ENCODE results near the gene EXD2.
"Not testable (repeated sequence)": the region's sequence is repeated elsewhere in the genome, so short reads cannot be mapped to it uniquely, and the experiment has no call there.

EXD2 gene

GRCh38 chr14:69191340-69192111 is at the start of gene EXD2:
EXD2 (plus strand) TSS chr14:69191498; CDS start chr14:69209471, 17,973 bp downstream.
- peak; percentile 81 for DNase-seq (ENCODE audit: low read depth)

- no peak for DNase-seq (ENCODE audit: low read depth)
These were observed 49.7 kb upstream of the EXD2 start for GRCh38 chr14:69141550-69141949.

- DNase-seq (ENCODE audit: low read depth): no peak
These were observed 49.2 kb upstream of the EXD2 start for GRCh38 chr14:69142101-69142500.

DNA sequence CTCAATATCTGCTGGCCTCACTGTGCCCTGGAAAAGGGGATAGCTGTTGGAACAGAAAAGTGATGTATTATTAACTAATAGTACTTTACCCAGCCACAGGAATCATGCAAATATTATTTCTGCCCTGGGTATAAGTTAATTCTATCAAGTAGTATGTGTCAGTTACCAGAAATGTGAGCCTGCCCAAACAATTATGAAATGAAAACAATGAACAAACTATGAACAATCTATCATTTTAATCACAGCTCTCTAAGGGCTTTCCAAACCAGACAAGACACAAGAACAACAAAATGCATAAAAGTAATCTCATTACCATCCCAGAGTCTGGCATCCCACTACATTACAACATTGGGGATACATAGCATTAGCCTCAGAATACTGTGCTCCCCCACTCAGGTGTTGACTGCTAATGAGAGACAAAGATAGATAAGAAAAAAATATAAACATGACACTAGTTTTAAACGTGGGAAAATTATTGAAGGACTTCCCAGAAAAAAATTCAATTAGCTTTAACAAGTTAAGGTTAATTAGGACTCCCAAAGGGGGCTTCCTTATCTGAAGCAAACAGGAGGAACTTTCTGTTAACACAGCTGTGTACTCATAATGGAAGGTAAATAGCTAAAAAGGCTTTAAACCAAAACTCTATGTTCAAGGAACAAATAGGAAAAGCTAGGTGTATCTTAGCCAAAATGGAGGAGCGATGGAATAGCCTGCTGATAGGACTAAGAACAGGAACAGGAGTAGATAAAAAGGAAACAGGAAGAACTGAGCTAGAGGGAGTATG is 41.6 kb upstream of the EXD2 start:
- DNase-seq (ENCODE audit: low read depth): peak; percentile 61

- peak; percentile 60 for DNase-seq (ENCODE audit: low read depth)
These were observed 39.7 kb upstream of the EXD2 start for GRCh38 chr14:69151458-69152180.

- DNase-seq (ENCODE audit: low read depth): peak; percentile 42
These were observed 39.0 kb upstream of the EXD2 start for GRCh38 chr14:69152181-69152901.

- no peak for DNase-seq (ENCODE audit: low read depth)
These were observed 38.5 kb upstream of the EXD2 start, which contains the start of gene DCAF5 for GRCh38 chr14:69152902-69153151. DCAF5 (minus strand) TSS chr14:69153119; CDS start chr14:69152978, 141 bp downstream.

DNA sequence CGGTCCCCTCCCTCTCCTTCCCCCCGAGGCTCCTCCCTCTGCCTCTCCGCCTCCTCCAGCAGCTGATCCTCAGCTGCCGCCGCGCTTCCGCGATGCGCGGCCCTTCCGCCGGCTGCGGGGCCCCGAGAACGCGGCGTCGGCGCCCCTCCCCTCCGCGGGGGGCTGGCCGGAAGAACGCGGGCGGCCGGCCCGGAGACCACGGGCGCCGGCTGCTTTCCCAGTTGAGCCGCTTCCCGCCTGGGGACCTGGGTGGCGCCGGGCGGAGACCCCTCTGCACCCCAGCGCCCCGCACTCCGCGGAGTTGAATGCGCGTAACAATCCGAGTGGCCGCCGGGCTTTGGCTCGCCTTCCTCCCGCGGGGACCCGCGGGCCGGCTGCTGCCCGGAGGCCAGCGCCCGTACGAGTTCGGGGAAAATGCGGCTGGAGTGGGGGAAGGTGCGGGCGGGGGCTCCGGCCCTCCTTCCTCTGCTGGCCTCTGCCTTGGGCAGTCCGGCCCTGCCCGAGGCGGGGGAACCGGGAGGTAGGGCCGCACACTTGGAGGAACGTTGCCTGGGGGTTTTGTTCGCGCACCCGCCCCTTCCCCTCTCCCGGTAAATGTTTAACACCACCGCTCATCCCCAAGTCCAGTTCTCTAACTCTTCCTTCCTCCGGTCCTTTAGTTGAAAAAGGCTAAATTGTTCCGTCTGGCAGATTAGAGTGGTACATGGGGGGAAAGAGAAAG is 38.0 kb upstream of the EXD2 start:
- DNase-seq (ENCODE audit: low read depth): peak; percentile 95

- DNase-seq (ENCODE audit: low read depth): peak; percentile 24
These were observed 37.4 kb upstream of the EXD2 start for GRCh38 chr14:69153873-69154270.

- peak; percentile 58 for DNase-seq (ENCODE audit: low read depth)
These were observed 36.5 kb upstream of the EXD2 start for GRCh38 chr14:69154779-69155178.

GRCh38 chr14:69156224-69156623 is 35.1 kb upstream of the EXD2 start:
- DNase-seq (ENCODE audit: low read depth): no peak

DNA sequence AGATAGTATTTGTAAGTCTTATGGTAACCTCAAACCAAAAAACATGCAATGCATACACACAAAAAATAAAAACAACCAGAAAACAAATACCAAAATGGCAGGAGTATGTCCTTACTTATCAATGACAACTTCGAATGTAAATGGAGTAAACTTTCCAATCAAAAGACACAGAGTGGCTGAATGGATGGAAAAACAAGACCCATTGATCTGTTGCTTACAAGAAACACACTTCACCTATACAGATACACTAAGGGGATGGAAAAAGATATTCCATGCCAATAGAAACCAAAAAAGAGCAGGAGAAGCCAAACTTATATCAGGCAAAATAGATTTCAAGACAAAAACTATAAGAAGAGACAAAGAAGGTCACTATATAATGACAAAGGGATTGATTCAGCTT is 29.7 kb upstream of the EXD2 start:
- no peak for DNase-seq (ENCODE audit: low read depth)

- DNase-seq (ENCODE audit: low read depth): not testable (repeated sequence)
These were observed 25.5 kb upstream of the EXD2 start for GRCh38 chr14:69165787-69166186.

GRCh38 chr14:69170839-69171238 is 20.5 kb upstream of the EXD2 start:
- peak; percentile 15 for DNase-seq (ENCODE audit: low read depth)

DNA sequence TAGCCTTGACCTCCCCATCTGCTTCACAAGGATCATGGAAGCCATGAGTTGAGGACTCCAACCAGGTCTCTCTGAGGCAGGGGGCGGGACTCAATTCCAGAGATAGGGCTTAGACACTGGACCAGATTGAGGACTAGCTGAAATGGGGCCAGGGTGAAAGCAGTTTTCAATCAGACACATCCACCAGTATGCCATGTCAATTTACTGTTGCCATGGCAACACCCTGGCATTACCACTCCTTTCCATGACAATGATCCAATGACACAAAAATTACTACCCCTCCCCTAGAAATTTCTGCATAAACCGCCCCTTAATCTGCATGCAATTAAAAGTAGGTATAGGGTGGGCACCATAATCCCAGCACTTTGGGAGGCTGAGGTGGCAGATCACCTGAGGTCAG is 19.7 kb upstream of the EXD2 start:
- DNase-seq (ENCODE audit: low read depth): no peak

- no peak for DNase-seq (ENCODE audit: low read depth)
These were observed 16.2 kb upstream of the EXD2 start for GRCh38 chr14:69175130-69175529.

GRCh38 chr14:69181491-69181890 is 9.8 kb upstream of the EXD2 start:
- peak; percentile 45 for DNase-seq (ENCODE audit: low read depth)

- DNase-seq (ENCODE audit: low read depth): not testable (repeated sequence)
These were observed 8.7 kb upstream of the EXD2 start for GRCh38 chr14:69182580-69182979.

DNA sequence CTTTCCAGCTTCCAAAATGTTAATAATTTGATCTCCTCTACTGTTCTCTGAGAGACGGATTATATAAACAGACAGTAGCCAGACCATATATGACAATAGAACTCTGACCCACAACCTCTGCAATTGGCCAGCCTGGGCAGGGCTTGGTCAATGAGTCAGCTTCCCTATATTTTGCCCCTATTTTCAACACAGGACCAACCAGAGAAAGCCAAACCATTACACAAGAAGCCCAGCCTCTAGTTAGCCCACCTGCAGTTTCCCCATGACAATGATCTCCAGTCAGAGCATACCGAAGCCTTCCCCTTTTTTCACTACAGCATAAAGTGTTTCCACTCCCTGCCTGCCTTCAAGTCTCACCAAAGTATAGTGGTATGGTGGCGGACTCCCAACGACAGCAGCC is 7.6 kb upstream of the EXD2 start:
- peak; percentile 35 for DNase-seq (ENCODE audit: low read depth)

DNA sequence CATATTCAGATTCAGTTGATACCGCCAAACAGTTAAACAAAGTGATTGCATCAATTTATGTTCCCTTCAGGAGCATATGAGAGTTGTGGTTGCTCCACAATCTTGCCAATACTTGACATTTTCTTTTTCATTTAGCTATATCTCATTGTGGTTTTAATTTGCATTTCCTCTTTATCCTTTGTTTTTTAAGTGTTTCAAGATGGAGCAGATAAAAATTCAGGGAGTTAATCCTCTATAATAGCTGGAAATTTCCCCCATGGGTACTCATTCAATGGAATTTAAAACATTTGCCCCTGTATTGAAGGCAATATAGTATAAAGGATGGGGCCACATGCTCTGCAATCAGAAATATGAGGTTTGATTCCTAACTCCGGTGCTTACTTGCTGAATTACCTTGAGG is 1.1 kb upstream of the EXD2 start:
- DNase-seq (ENCODE audit: low read depth): no peak

GRCh38 chr14:69193721-69194120 is 2.4 kb downstream of the EXD2 start:
- DNase-seq (ENCODE audit: low read depth): no peak

DNA sequence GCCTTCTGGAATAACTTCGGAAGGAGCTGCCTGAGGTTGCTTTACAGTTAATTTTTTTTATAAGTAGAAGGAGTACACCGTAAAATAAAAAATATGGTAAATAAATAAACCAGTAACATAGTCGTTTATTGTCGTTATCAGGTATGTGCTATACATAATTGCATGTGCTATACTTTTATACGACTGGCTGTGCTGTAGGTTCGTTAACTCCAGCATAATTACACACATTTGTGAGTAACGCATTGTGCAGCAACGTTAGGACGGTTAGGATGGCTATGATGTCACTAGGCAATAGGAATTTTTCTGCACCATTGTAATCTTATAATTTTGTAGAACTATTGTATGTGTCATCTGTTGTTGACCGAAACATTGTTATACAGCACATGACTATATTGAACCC is 8.5 kb downstream of the EXD2 start:
- no peak for DNase-seq (ENCODE audit: low read depth)
